Measurements from ENCODE around the gene DDA1.

DDA1 gene

GRCh38 chr19:17351815-17352435 is 42.6 kb downstream of the DDA1 start:
- TF ChIP-seq CTCF (IDR thresholded peaks at IDR 0.05; ENCODE audit: insufficient read depth, missing control alignments): no peak
- DNase-seq (ENCODE audit: insufficient read length, low spot score) (no peak), FAIRE-seq (no peak)

GRCh38 chr19:17352608-17353280 is 43.4 kb downstream of the DDA1 start:
- FAIRE-seq (no peak), DNase-seq (ENCODE audit: insufficient read length, low spot score) (no peak)
- no peak for TF ChIP-seq CTCF (IDR thresholded peaks at IDR 0.05; ENCODE audit: insufficient read depth, missing control alignments)

GRCh38 chr19:17353386-17353785 is 44.0 kb downstream of the DDA1 start:
- TF ChIP-seq CTCF (IDR thresholded peaks at IDR 0.05; ENCODE audit: insufficient read depth, missing control alignments): no peak
- no peak for DNase-seq (ENCODE audit: insufficient read length, low spot score)
- FAIRE-seq: no peak

GRCh38 chr19:17357078-17357666 is 47.8 kb downstream of the DDA1 start:
- TF ChIP-seq CTCF (IDR thresholded peaks at IDR 0.05; ENCODE audit: insufficient read depth, missing control alignments): no peak
- DNase-seq (ENCODE audit: insufficient read length, low spot score) (no peak), FAIRE-seq (no peak)

GRCh38 chr19:17357724-17358123 is 48.4 kb downstream of the DDA1 start:
- TF ChIP-seq CTCF (IDR thresholded peaks at IDR 0.05; ENCODE audit: insufficient read depth, missing control alignments): no peak
- FAIRE-seq (no peak), DNase-seq (ENCODE audit: insufficient read length, low spot score) (no peak)

GRCh38 chr19:17358395-17358794 is 49.0 kb downstream of the DDA1 start:
- FAIRE-seq: no peak
- DNase-seq (ENCODE audit: insufficient read length, low spot score): no peak
- no peak for TF ChIP-seq CTCF (IDR thresholded peaks at IDR 0.05; ENCODE audit: insufficient read depth, missing control alignments)

All from D721Med (cell line).